EH (cell line): ENCODE results near the gene CNOT8.
A peak's percentile ranks its signal among the peaks of the same experiment; 100 is the strongest.

Experiments
- DNase-seq: peaks from one replicate; pipeline ENCODE4 v3.0.0-alpha.2; 2015; ENCODE audit warnings: low read depth

Gene CNOT8

GRCh38 chr5:154923441-154924430 lies 65.3 kb downstream of the CNOT8 start:
- DNase-seq: peak; percentile 49
